NCI-H146 treated with DMSO at 0.1 percent for 48 hours (cell line): ENCODE measurements around the gene SUSD5.
"Not testable (repeated sequence)": the region's sequence is repeated elsewhere in the genome, so short reads cannot be mapped to it uniquely, and the experiment has no call there.

Source experiments
- DNase-seq: peaks from one replicate; lab custom pipeline; 2025; ENCODE audit not compliant: unreplicated experiment; lab: John Stamatoyannopoulos, UW

Gene SUSD5

DNA sequence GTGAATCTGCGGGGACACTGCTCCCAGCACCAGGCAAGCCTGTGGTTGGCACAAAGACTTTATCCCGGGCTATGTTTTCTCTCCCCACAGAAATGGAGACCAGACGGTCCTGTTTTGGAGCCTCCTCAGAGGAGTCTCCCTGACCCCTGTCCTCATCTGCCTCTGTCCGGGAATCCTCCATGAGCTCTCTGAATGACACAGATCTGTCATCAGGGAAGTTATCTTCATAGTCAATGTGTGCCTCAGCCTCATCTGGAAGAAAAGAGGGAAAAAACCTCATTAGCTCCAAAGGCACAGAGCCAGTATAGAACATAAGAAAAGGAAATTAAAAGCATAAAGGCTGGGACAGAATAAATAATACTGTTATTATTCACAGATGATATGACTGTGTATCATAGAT is 64.8 kb downstream of the SUSD5 start:
- DNase-seq, result no peak

GRCh38 chr3:33152363-33153360 is 65.9 kb downstream of the SUSD5 start:
- DNase-seq, result no peak

DNA sequence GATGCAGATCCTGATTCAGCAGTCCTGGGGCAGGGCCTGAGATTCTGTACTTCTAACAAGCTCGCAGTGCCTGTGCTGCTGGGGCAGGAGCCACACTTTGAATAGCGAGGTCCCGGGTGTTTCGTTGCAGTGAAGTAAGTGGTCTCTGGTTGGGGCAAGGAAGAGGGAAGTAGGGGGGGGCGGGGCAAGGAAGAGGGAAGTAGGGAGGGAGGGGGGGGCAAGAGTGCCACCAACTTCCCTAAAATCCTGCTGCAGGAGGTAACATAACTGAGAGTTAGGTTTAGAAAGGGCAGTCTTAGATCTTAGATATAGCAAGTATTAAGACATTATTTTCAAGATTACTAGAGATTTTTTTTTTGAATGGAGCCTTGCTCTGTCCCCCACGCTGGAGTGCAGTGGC is 69.3 kb downstream of the SUSD5 start:
- DNase-seq, result no peak

DNA sequence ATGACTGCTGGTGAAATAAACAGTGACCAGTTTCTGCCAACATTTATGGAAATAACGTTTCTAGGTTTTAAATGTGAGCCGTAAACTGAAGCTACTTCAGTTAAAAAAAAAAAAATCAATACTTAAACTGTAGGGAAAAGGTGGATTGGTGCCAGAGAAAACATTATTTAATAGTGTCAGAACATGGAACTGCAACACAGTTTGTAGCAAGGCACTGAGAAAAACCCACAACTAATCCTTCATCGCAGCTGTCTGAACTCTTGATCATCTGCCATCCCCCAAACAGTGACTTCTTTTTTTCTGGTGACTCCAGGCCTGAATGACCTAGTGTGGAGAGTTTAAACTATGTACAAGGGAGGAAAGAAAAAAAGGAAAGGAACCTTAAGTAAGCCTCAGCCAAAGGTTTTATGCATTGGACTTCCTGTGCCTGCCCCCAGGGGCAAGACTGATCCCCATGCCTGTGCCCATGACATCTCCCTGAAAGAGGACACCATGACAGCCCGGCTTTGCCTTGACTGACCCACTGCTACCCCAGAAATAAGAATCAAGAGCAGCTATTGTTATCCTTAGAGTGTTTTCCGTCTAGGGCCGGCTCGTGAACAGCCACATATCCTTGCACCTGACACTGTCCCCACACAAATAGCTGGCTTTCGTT is 71.7 kb downstream of the SUSD5 start:
- no peak for DNase-seq

GRCh38 chr3:33145901-33146580 is 72.6 kb downstream of the SUSD5 start:
- DNase-seq, result no peak

- no peak for DNase-seq
Observed at GRCh38 chr3:33145221-33145900, 73.2 kb downstream of the SUSD5 start.

- no peak for DNase-seq
Observed at GRCh38 chr3:33144433-33144832, 74.2 kb downstream of the SUSD5 start.

DNA sequence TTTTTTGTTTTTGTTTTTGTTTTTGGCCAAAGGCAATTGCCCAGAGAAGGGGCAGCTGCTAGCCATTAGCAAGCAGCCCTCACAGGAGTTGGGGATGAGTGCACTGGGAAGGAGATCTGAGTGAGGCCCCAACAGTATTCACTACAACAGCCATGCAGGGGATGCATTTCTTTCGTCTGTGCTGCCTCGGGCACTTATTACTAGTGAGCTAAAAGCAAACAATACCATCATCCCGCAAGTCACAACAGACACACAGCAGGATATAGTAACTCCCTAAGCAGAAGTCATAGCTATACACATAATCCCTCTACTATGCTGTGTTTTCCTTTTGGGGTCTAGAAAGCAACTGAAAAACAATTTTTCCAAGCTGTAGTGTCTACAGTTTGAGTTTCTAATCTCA is 77.6 kb downstream of the SUSD5 start:
- no peak for DNase-seq

DNA sequence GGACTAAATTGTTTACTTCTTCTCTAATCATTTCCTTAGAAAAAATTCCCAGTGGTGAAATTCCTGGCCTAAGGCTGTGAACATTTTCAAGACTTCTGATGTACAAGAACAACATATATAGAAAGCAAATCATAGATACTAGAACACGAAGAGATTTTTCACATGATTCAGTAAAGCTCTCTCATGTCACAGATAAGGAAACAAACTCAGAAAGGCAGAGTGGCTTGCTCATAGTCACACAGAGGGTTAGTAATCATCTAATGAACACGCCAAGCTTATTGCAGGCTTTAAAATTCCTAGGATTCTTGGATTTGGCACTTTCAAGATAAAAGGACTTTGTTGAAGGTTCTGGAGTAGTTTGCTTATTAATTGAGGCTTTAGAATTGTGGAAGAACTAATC is 78.6 kb downstream of the SUSD5 start:
- no peak for DNase-seq

DNA sequence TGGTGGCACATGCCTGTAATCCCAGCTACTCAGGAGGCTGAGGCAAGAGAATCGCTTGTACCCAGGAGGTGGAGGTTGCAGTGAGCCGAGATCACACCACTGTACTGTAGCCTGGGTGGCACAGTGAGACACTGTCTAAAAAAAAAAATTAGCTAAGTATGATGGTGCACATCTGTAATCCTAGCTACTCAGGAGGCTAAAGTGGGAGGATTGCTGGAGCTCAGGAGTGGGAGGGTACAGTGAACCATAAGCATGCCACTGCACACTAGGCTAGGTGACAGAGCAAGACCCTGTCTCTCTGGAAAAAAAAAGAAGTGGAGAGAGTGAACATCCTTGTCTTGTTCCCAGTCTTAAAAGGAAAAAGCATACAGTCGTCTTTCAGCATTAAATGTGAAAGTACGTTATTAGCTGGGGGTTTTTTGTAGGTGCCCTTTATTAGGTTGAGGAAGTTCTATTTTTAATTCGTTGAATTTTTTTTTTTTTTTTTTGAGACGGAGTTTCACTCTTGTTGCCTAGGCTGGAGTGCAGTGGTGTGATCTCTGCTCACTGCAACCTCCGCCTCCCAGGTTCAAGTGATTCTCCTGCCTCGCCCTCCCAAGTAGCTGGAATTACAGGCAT is 79.5 kb downstream of the SUSD5 start:
- not testable (repeated sequence) for DNase-seq

GRCh38 chr3:33137691-33138090 is 80.9 kb downstream of the SUSD5 start:
- DNase-seq, result no peak

GRCh38 chr3:33134026-33134625 is 84.5 kb downstream of the SUSD5 start:
- DNase-seq, result no peak

DNA sequence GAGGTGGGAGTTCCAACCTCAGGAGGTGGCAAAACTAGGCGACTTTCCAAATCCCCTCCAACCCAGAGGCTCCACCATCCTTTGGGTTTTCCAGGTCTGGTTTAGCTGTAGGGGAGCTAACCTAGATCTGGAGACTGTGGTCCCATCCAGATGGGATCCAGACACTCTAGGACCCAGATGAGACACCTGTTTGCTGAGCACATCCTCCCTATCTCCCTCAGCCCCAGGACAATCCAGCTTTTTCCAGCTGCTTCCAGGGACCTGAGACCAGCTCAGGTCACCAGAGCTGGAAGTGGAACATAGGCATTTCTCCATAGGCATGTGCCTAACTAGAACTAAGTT is 86.6 kb downstream of the SUSD5 start:
- no peak for DNase-seq

- peak; percentile 59 for DNase-seq
Observed at GRCh38 chr3:33131331-33132018, 87.1 kb downstream of the SUSD5 start.

- no peak for DNase-seq
Observed at GRCh38 chr3:33130144-33130543, 88.5 kb downstream of the SUSD5 start.

DNA sequence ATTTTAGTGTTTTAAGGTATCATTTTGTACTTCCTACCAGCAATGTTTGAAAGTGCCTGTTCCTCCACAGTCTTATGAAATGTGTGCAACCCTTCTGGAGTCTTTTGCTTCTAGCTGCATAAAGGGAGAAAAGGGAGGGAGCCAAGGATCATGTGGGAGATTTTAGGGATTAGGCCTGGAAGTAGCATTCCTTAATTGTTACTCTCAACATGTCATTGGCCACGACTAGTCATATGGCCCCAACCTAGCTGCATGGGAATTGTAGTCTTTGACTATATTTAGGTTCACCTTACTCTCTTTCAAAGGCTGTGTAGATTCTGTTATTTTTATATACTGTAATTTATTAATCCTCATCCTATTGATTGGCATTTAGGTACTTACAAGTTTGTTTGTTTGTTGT is 89.9 kb downstream of the SUSD5 start:
- DNase-seq, result no peak

DNA sequence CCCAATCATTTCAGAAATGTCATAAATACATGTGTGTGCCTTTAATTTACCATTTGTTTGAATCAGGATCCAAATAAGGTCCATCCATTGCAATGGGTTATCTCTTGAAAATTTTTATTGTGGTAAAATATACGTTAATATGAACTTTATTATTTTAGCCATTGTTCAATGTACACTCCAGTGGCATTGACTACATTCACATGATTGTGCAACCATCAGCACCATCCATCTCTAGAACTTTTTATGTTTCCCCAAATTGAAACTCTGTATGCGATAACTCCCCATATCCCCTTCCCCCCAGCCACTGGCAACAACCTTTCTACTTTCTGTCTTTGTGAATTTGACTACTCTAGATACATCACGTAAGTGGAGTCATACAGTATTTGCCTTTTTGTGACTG is 92.8 kb downstream of the SUSD5 start:
- no peak for DNase-seq

- DNase-seq, result no peak
Observed at GRCh38 chr3:33124638-33125037, 94.0 kb downstream of the SUSD5 start.

GRCh38 chr3:33122991-33123390 is 95.6 kb downstream of the SUSD5 start:
- DNase-seq, result no peak

GRCh38 chr3:33119891-33120290 is 98.7 kb downstream of the SUSD5 start:
- DNase-seq, result no peak
